Measurements from ENCODE around the gene TMEM37. TPM values are rescaled to one million over a fixed set of nuclear protein-coding genes. Genes with fewer than 3 reads are reported as not detected.

The TMEM37 gene
- total and polyA plus RNA-seq, 2 of the 13 experiments (the other 11 are each of a cell fraction or from before 2014, with no cell fraction given): 37.7 to 115 TPM

DNA sequence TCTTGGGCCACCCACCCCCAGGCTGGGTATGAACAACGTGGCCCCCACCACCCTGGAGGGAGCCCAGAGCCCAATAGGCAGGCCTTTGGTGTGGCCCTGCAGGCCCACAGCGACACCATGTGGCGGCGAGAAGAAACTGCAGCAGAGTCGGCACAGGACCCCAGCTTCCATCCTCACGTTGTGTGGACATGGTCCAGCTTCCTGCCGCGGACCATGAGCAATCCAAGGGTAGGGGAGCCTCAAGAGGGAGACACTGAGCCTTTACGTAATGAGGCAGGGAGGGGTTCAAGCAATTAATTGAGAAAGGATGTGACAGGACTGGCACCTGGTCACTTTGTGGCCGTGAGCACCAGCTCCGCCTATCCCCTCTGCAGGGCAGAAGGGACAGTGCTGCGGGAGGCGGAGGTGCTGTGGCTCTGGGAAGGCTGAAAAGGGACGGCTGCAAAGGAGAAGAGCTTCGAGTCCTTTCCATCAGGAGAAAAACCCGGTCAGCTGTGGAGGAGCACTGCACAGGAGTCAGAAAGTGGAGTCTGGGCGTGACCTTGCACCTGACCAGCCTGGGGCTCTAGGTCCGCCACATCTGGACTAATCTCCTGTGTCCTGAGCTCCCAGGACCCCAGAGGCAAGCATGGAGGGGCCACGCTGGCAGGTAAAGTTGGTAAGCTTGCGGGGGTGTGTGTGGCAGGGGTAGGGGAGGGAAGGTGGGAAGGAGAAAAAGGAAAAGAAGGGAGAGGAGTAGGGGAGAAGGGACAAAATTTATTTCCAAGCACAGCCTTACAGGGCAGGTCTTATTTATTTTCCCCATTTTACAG, 44.9 kb downstream of the TMEM37 start (continued):
- TF ChIP-seq, protein P1, sequence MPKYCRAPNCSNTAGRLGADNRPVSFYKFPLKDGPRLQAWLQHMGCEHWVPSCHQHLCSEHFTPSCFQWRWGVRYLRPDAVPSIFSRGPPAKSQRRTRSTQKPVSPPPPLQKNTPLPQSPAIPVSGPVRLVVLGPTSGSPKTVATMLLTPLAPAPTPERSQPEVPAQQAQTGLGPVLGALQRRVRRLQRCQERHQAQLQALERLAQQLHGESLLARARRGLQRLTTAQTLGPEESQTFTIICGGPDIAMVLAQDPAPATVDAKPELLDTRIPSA (CRISPR knock-in tag; IDR thresholded peaks at IDR 0.05; ENCODE audit: borderline replicate concordance): no peak
- TF ChIP-seq, protein P2, sequence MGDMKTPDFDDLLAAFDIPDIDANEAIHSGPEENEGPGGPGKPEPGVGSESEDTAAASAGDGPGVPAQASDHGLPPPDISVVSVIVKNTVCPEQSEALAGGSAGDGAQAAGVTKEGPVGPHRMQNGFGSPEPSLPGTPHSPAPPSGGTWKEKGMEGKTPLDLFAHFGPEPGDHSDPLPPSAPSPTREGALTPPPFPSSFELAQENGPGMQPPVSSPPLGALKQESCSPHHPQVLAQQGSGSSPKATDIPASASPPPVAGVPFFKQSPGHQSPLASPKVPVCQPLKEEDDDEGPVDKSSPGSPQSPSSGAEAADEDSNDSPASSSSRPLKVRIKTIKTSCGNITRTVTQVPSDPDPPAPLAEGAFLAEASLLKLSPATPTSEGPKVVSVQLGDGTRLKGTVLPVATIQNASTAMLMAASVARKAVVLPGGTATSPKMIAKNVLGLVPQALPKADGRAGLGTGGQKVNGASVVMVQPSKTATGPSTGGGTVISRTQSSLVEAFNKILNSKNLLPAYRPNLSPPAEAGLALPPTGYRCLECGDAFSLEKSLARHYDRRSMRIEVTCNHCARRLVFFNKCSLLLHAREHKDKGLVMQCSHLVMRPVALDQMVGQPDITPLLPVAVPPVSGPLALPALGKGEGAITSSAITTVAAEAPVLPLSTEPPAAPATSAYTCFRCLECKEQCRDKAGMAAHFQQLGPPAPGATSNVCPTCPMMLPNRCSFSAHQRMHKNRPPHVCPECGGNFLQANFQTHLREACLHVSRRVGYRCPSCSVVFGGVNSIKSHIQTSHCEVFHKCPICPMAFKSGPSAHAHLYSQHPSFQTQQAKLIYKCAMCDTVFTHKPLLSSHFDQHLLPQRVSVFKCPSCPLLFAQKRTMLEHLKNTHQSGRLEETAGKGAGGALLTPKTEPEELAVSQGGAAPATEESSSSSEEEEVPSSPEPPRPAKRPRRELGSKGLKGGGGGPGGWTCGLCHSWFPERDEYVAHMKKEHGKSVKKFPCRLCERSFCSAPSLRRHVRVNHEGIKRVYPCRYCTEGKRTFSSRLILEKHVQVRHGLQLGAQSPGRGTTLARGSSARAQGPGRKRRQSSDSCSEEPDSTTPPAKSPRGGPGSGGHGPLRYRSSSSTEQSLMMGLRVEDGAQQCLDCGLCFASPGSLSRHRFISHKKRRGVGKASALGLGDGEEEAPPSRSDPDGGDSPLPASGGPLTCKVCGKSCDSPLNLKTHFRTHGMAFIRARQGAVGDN (CRISPR knock-in tag; IDR thresholded peaks at IDR 0.05): peak; percentile 79
- TF ChIP-seq ZNF431 (CRISPR knock-in tag; IDR thresholded peaks at IDR 0.05; ENCODE audit: borderline replicate concordance, low read depth) (peak; percentile 25; the same call in 1 of the 2 replicates), SIX4 (CRISPR knock-in tag; IDR thresholded peaks at IDR 0.05) (no peak), RBAK (CRISPR knock-in tag; IDR thresholded peaks at IDR 0.05) (0 out of 2 replicates have a peak, but pooled peaks have one; percentile 26), ZNF274 (CRISPR knock-in tag; IDR thresholded peaks at IDR 0.05) (0 out of 2 replicates have a peak, but pooled peaks have one; percentile 60), DNMT3B (CRISPR knock-in tag; conservative IDR thresholded peaks at IDR 0.05) (0 out of 2 replicates have a peak, but pooled peaks have one; percentile 50), ZFY (CRISPR knock-in tag; IDR thresholded peaks at IDR 0.05) (no peak), HNF4A (CRISPR knock-in tag; IDR thresholded peaks at IDR 0.05) (peak; percentile 55), MTA1 (CRISPR knock-in tag; IDR thresholded peaks at IDR 0.05; ENCODE audit: borderline replicate concordance) (no peak), ZNF124 (CRISPR knock-in tag; IDR thresholded peaks at IDR 0.05) (0 out of 2 replicates have a peak, but pooled peaks have one; percentile 34)
- TF ChIP-seq, protein P3, sequence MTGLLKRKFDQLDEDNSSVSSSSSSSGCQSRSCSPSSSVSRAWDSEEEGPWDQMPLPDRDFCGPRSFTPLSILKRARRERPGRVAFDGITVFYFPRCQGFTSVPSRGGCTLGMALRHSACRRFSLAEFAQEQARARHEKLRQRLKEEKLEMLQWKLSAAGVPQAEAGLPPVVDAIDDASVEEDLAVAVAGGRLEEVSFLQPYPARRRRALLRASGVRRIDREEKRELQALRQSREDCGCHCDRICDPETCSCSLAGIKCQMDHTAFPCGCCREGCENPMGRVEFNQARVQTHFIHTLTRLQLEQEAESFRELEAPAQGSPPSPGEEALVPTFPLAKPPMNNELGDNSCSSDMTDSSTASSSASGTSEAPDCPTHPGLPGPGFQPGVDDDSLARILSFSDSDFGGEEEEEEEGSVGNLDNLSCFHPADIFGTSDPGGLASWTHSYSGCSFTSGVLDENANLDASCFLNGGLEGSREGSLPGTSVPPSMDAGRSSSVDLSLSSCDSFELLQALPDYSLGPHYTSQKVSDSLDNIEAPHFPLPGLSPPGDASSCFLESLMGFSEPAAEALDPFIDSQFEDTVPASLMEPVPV (CRISPR knock-in tag; IDR thresholded peaks at IDR 0.05): no peak
- TF ChIP-seq, protein P4, sequence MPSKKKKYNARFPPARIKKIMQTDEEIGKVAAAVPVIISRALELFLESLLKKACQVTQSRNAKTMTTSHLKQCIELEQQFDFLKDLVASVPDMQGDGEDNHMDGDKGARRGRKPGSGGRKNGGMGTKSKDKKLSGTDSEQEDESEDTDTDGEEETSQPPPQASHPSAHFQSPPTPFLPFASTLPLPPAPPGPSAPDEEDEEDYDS (CRISPR knock-in tag; IDR thresholded peaks at IDR 0.05): peak; percentile 54; the same call in 1 of the 2 replicates
- TF ChIP-seq, protein P5, sequence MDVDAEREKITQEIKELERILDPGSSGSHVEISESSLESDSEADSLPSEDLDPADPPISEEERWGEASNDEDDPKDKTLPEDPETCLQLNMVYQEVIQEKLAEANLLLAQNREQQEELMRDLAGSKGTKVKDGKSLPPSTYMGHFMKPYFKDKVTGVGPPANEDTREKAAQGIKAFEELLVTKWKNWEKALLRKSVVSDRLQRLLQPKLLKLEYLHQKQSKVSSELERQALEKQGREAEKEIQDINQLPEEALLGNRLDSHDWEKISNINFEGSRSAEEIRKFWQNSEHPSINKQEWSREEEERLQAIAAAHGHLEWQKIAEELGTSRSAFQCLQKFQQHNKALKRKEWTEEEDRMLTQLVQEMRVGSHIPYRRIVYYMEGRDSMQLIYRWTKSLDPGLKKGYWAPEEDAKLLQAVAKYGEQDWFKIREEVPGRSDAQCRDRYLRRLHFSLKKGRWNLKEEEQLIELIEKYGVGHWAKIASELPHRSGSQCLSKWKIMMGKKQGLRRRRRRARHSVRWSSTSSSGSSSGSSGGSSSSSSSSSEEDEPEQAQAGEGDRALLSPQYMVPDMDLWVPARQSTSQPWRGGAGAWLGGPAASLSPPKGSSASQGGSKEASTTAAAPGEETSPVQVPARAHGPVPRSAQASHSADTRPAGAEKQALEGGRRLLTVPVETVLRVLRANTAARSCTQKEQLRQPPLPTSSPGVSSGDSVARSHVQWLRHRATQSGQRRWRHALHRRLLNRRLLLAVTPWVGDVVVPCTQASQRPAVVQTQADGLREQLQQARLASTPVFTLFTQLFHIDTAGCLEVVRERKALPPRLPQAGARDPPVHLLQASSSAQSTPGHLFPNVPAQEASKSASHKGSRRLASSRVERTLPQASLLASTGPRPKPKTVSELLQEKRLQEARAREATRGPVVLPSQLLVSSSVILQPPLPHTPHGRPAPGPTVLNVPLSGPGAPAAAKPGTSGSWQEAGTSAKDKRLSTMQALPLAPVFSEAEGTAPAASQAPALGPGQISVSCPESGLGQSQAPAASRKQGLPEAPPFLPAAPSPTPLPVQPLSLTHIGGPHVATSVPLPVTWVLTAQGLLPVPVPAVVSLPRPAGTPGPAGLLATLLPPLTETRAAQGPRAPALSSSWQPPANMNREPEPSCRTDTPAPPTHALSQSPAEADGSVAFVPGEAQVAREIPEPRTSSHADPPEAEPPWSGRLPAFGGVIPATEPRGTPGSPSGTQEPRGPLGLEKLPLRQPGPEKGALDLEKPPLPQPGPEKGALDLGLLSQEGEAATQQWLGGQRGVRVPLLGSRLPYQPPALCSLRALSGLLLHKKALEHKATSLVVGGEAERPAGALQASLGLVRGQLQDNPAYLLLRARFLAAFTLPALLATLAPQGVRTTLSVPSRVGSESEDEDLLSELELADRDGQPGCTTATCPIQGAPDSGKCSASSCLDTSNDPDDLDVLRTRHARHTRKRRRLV (CRISPR knock-in tag; IDR thresholded peaks at IDR 0.05): no peak
- TF ChIP-seq, protein P6, sequence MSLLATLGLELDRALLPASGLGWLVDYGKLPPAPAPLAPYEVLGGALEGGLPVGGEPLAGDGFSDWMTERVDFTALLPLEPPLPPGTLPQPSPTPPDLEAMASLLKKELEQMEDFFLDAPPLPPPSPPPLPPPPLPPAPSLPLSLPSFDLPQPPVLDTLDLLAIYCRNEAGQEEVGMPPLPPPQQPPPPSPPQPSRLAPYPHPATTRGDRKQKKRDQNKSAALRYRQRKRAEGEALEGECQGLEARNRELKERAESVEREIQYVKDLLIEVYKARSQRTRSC (CRISPR knock-in tag; IDR thresholded peaks at IDR 0.05; ENCODE audit: low read depth): no peak

Measured in HepG2 (cell line).